ENCODE measurements around the gene OGDH. TPM values are rescaled to one million over a fixed set of nuclear protein-coding genes. Genes with fewer than 3 reads are reported as not detected.

OGDH gene
- total and polyA plus RNA-seq, 2 of the 13 experiments (the other 11 are each of a cell fraction or from before 2014, with no cell fraction given), result 17.4 to 25.4 TPM

DNA sequence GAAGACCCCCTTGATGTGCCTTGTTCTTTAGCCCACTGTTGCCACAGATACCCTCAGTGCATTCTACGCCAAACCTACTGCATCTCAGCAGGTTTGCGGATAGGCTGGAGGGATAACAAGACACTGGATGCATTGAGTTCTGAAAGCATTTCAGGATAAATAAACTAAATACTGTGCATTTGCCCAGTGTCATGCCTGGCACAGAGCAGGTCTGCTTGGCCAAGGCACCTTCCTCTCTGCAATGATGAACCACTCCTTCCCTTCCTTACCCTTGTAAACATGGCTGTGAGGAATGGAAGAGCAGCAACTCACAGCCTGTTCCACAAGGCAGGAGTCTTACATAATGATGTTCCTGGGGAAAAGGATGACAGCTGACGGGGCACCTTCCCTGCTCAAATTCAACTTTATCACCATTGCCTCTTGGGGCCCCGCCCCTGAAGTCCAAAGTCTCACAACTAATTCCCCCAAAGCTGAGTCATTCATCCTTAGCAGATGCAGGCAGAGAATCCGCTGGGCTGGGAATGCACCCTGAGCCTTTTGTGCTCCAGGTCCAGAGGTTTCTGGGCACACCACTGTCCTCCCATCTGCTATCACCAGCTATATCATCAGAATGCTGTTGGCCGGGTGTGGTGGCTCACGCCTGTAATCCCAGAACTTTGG, 44.3 kb upstream of the OGDH start (continued):
- TF ChIP-seq, protein P1, sequence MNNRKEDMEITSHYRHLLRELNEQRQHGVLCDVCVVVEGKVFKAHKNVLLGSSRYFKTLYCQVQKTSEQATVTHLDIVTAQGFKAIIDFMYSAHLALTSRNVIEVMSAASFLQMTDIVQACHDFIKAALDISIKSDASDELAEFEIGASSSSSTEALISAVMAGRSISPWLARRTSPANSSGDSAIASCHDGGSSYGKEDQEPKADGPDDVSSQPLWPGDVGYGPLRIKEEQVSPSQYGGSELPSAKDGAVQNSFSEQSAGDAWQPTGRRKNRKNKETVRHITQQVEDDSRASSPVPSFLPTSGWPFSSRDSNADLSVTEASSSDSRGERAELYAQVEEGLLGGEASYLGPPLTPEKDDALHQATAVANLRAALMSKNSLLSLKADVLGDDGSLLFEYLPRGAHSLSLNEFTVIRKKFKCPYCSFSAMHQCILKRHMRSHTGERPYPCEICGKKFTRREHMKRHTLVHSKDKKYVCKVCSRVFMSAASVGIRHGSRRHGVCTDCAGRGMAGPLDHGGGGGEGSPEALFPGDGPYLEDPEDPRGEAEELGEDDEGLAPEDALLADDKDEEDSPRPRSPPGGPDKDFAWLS (CRISPR knock-in tag; IDR thresholded peaks at IDR 0.05; ENCODE audit: borderline replicate concordance), result no peak
- TF ChIP-seq IKZF1 (IDR thresholded peaks at IDR 0.05), result no peak
- TF ChIP-seq IRF2 (CRISPR knock-in tag; IDR thresholded peaks at IDR 0.05), result peak; percentile 60
- no peak for TF ChIP-seq SCMH1 (CRISPR knock-in tag; IDR thresholded peaks at IDR 0.05; ENCODE audit: borderline replicate concordance)
- TF ChIP-seq, protein P2, sequence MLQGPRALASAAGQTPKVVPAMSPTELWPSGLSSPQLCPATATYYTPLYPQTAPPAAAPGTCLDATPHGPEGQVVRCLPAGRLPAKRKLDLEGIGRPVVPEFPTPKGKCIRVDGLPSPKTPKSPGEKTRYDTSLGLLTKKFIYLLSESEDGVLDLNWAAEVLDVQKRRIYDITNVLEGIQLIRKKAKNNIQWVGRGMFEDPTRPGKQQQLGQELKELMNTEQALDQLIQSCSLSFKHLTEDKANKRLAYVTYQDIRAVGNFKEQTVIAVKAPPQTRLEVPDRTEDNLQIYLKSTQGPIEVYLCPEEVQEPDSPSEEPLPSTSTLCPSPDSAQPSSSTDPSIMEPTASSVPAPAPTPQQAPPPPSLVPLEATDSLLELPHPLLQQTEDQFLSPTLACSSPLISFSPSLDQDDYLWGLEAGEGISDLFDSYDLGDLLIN (CRISPR knock-in tag; IDR thresholded peaks at IDR 0.05; ENCODE audit: borderline replicate concordance), result no peak
- peak; percentile 59; the same call in 1 of the 3 replicates for TF ChIP-seq MXI1 (IDR thresholded peaks at IDR 0.05; ENCODE audit: borderline replicate concordance, low read depth, low read length)
- no peak for TF ChIP-seq ZNF343 (CRISPR knock-in tag; IDR thresholded peaks at IDR 0.05)
- peak; percentile 78 for TF ChIP-seq KDM2A (CRISPR knock-in tag; IDR thresholded peaks at IDR 0.05; ENCODE audit: borderline replicate concordance, low read depth)
- no peak for TF ChIP-seq RFX5 (IDR thresholded peaks at IDR 0.05; ENCODE audit: low read depth, low read length)
- TF ChIP-seq, protein P3, sequence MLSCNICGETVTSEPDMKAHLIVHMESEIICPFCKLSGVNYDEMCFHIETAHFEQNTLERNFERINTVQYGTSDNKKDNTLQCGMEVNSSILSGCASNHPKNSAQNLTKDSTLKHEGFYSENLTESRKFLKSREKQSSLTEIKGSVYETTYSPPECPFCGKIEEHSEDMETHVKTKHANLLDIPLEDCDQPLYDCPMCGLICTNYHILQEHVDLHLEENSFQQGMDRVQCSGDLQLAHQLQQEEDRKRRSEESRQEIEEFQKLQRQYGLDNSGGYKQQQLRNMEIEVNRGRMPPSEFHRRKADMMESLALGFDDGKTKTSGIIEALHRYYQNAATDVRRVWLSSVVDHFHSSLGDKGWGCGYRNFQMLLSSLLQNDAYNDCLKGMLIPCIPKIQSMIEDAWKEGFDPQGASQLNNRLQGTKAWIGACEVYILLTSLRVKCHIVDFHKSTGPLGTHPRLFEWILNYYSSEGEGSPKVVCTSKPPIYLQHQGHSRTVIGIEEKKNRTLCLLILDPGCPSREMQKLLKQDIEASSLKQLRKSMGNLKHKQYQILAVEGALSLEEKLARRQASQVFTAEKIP (CRISPR knock-in tag; IDR thresholded peaks at IDR 0.05; ENCODE audit: borderline replicate concordance), result no peak
- TF ChIP-seq ZNF761 (CRISPR knock-in tag; conservative IDR thresholded peaks at IDR 0.05), result no peak
- peak; percentile 66 for TF ChIP-seq JARID2 (CRISPR knock-in tag; IDR thresholded peaks at IDR 0.05; ENCODE audit: insufficient replicate concordance)
- TF ChIP-seq ZNF274 (CRISPR knock-in tag; IDR thresholded peaks at IDR 0.05), result no peak
- TF ChIP-seq, protein P4, sequence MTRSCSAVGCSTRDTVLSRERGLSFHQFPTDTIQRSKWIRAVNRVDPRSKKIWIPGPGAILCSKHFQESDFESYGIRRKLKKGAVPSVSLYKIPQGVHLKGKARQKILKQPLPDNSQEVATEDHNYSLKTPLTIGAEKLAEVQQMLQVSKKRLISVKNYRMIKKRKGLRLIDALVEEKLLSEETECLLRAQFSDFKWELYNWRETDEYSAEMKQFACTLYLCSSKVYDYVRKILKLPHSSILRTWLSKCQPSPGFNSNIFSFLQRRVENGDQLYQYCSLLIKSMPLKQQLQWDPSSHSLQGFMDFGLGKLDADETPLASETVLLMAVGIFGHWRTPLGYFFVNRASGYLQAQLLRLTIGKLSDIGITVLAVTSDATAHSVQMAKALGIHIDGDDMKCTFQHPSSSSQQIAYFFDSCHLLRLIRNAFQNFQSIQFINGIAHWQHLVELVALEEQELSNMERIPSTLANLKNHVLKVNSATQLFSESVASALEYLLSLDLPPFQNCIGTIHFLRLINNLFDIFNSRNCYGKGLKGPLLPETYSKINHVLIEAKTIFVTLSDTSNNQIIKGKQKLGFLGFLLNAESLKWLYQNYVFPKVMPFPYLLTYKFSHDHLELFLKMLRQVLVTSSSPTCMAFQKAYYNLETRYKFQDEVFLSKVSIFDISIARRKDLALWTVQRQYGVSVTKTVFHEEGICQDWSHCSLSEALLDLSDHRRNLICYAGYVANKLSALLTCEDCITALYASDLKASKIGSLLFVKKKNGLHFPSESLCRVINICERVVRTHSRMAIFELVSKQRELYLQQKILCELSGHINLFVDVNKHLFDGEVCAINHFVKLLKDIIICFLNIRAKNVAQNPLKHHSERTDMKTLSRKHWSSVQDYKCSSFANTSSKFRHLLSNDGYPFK (CRISPR knock-in tag; IDR thresholded peaks at IDR 0.05; ENCODE audit: borderline replicate concordance), result no peak
- peak; percentile 75 for TF ChIP-seq HDAC2 (CRISPR knock-in tag; IDR thresholded peaks at IDR 0.05)
- TF ChIP-seq ISL2 (CRISPR knock-in tag; IDR thresholded peaks at IDR 0.05), result no peak
